BJ (cell line): ENCODE data around the gene LRP6. TPM values are rescaled to one million over a fixed set of nuclear protein-coding genes. Genes with fewer than 3 reads are reported as not detected.

Source experiments
- CTCF ChIA-PET: fragments of 350-600 bp; formaldehyde crosslinking; extraction: SDS; loops from one replicate; lab custom pipeline; 2021; ENCODE audit warnings: antibody characterized with exemption, inconsistent platforms; lab: Yijun Ruan, JAX
- POLR2A ChIA-PET: fragments of 300-600 bp; sonication (Branson Sonifier 250); formaldehyde crosslinking; extraction: SDS; loops from one replicate; lab custom pipeline; 2021; ENCODE audit warnings: antibody characterized with exemption; lab: Charles Lee
- DNase-seq: peaks from one replicate; pipeline ENCODE4 v3.0.0-alpha.2; 2011; ENCODE audit warnings: low read depth
- H3K27me3 ChIP-seq: 2 replicates; pipeline ENCODE4 v1.6.0; 2011; ENCODE audit warnings: low read length; ENCODE audit not compliant: control insufficient read depth, insufficient read depth
- H3K36me3 ChIP-seq: 2 replicates; pipeline ENCODE4 v1.5.1; 2011; ENCODE audit warnings: low read length; ENCODE audit not compliant: control insufficient read depth, insufficient read depth
- H3K4me3 ChIP-seq: 2 replicates; pipeline ENCODE4 v1.5.1; 2011; ENCODE audit warnings: low read depth, mild to moderate bottlenecking, control low read depth, low read length
- CTCF ChIP-seq: IDR thresholded peaks from 2 replicates; pipeline ENCODE4 v1.5.1; 2011; ENCODE audit warnings: low read depth, mild to moderate bottlenecking, control low read depth, inconsistent platforms, low read length, moderate library complexity; ENCODE audit not compliant: insufficient read depth
- polyA plus RNA-seq: library from polyadenylated mRNA; depleted of rRNA; stranded (reverse); fragments of >200 nt; gene quantifications from 2 replicates; pipeline ENCODE4 v1.2.3, GENCODE V29; 2011

LRP6 gene
- polyA plus RNA-seq, 1 experiment, result 28.9 TPM

- ChIA-PET CTCF (no interaction called here), POLR2A (interaction anchor here (0.6 kb wide), 1 partner anchor 11 kb away, joined by 4 read pairs; no protein-coding TSS in a partner anchor)
- Histone ChIP-seq H3K4me3 (no peak overlapping the region), H3K36me3 (no peaks in the 10 kb centered on the region), H3K27me3 (no peaks in the 10 kb centered on the region)
- no peak for TF ChIP-seq CTCF
- DNase-seq, result no peak
Observed at GRCh38 chr12:12216349-12217017, 50.4 kb downstream of the LRP6 start.

DNA sequence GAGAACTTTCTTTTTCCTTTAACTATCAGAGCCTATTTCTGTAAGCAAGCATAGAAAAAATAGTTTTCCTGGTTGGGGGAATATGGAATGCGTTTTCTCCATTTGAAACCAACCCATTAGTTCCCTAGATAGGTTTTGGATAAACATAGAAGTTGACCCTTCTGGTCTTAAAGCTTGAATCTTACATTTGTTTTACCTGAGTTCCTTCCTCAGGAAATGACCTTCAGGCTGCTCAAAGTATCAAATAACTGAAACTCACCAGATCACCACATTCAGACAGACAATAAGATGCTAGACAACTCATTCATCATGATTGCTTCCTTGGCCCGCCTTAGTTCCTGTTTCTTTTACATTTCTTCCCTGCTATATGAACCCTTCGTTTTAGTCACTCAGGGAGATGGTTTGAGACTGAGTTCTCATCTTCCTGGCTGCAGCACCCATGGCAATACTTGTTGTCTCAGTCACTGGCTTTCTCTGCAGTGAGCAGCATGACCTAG, 52.2 kb downstream of the LRP6 start:
- TF ChIP-seq CTCF, result no peak
- ChIA-PET POLR2A (no interaction called here), CTCF (no interaction called here)
- H3K4me3 ChIP-seq, result no peak overlapping the region
- H3K27me3 ChIP-seq, result no peaks in the 10 kb centered on the region
- no peak for DNase-seq
- no peaks in the 10 kb centered on the region for H3K36me3 ChIP-seq

GRCh38 chr12:12214201-12214600, 52.6 kb downstream of the LRP6 start:
- Histone ChIP-seq H3K4me3 (no peak overlapping the region), H3K27me3 (no peaks in the 10 kb centered on the region), H3K36me3 (no peaks in the 10 kb centered on the region)
- TF ChIP-seq CTCF, result no peak
- no peak for DNase-seq
- ChIA-PET CTCF (no interaction called here), POLR2A (no interaction called here)

GRCh38 chr12:12212769-12213168, 54.1 kb downstream of the LRP6 start:
- no peak for TF ChIP-seq CTCF

GRCh38 chr12:12210983-12211382, 55.9 kb downstream of the LRP6 start:
- DNase-seq, result no peak
- TF ChIP-seq CTCF, result no peak
- no peaks in the 10 kb centered on the region for H3K36me3 ChIP-seq
- no peak overlapping the region for H3K4me3 ChIP-seq
- ChIA-PET CTCF (no interaction called here), POLR2A (no interaction called here)
- H3K27me3 ChIP-seq, result no peaks in the 10 kb centered on the region

More at GRCh38 chr12:12212769-12213168, 54.1 kb downstream of the LRP6 start:
- no peaks in the 10 kb centered on the region for H3K36me3 ChIP-seq
- DNase-seq, result no peak
- H3K4me3 ChIP-seq, result no peak overlapping the region
- H3K27me3 ChIP-seq, result no peaks in the 10 kb centered on the region
- ChIA-PET POLR2A (no interaction called here), CTCF (interaction anchor here (2.0 kb wide), 1 partner anchor 10 kb away, joined by 5 read pairs; no protein-coding TSS in a partner anchor)
